K562 (cell line): Measurements from ENCODE around the gene LRP4. TPM values are rescaled to one million over a fixed set of nuclear protein-coding genes. Genes with fewer than 3 reads are reported as not detected.

Experiments
- ADNP ChIP-seq: fragments of 200-800 bp; sonication (Bioruptor generic); IDR thresholded peaks from 2 replicates; pipeline ENCODE4 v1.6.1; 2016; ENCODE audit warnings: missing genetic modification characterization, missing compliant biosample characterization
- ARID1B ChIP-seq: fragments of 450-650 bp; IDR thresholded peaks from 2 replicates; pipeline ENCODE4 v1.6.1; 2016; ENCODE audit warnings: antibody characterized with exemption, mild to moderate bottlenecking, inconsistent platforms
- ARID2 ChIP-seq: fragments of 450-650 bp; IDR thresholded peaks from 2 replicates; pipeline ENCODE4 v1.6.1; 2017; ENCODE audit warnings: antibody characterized with exemption, mild to moderate bottlenecking
- DMBX1 ChIP-seq: fragments of 250-450 bp; sonication (Bioruptor Pico); IDR thresholded peaks from 2 replicates; pipeline ENCODE4 v1.8.0; 2022; ENCODE audit warnings: inconsistent platforms, mild to moderate bottlenecking, moderate library complexity, borderline replicate concordance
- FOXA3 ChIP-seq, 2 experiments: fragments of 450-650 bp in 1 of 2; sonication (generic) in 1 of 2; formaldehyde crosslinking; IDR thresholded peaks in 1 of 2; conservative IDR thresholded peaks in 1 of 2; 2 replicates each; pipeline versions ENCODE4 v1.4.0 to v1.8.0; 2020 to 2022; ENCODE audit warnings: mild to moderate bottlenecking in 2 of 2, missing genetic modification reagents in 1 of 2
- KAT7 ChIP-seq: sonication (generic); formaldehyde crosslinking; IDR thresholded peaks from 2 replicates; pipeline ENCODE4 v1.8.0; 2022; ENCODE audit warnings: missing genetic modification reagents, mild to moderate bottlenecking, borderline replicate concordance
- NR3C1 ChIP-seq: sonication (generic); formaldehyde crosslinking; IDR thresholded peaks from 2 replicates; pipeline ENCODE4 v1.8.1; 2022; ENCODE audit warnings: missing genetic modification reagents
- PHTF2 ChIP-seq: fragments of 250-450 bp; sonication (Bioruptor Pico); IDR thresholded peaks from 2 replicates; pipeline ENCODE4 v1.5.0; 2021; ENCODE audit warnings: mild to moderate bottlenecking
- PML ChIP-seq: IDR thresholded peaks from 2 replicates; pipeline ENCODE4 v1.6.1; 2012; ENCODE audit warnings: low read length, inconsistent platforms
- POLR2B ChIP-seq: fragments of 450-650 bp; IDR thresholded peaks from 2 replicates; pipeline ENCODE4 v1.6.1; 2018; ENCODE audit warnings: low read depth; ENCODE audit not compliant: partially characterized antibody
- PURB ChIP-seq: sonication (generic); formaldehyde crosslinking; IDR thresholded peaks from 2 replicates; pipeline ENCODE4 v1.9.0; 2021; ENCODE audit warnings: low read depth, mild to moderate bottlenecking, missing genetic modification reagents
- SNRNP70 ChIP-seq: fragments of 200-400 bp; formaldehyde crosslinking; optimal IDR thresholded peaks from 2 replicates; pipeline ENCODE3; 2017; ENCODE audit warnings: low read depth, low read length
- STAG1 ChIP-seq: sonication (generic); formaldehyde crosslinking; IDR thresholded peaks from 2 replicates; pipeline ENCODE4 v1.5.0; 2020; ENCODE audit warnings: missing genetic modification reagents, borderline replicate concordance
- ZKSCAN1 ChIP-seq: fragments of 150-350 bp; IDR thresholded peaks from 2 replicates; pipeline ENCODE4 v1.6.1; 2016; ENCODE audit warnings: low read depth, low read length
- ZNF324 ChIP-seq: fragments of 250-450 bp; sonication (Bioruptor Pico); IDR thresholded peaks from 2 replicates; pipeline ENCODE4 v1.4.0; 2020; ENCODE audit warnings: mild to moderate bottlenecking
- polyA plus RNA-seq, 8 experiments: library from polyadenylated mRNA; depleted of rRNA in 4 of 8; stranded (reverse) in 5 of 8; unstranded in 3 of 8; fragments of >200 nt; fragmentation: Nextera tagmentation in 2 of 8; fragmentation: Illumina TruSeq in 1 of 8; extraction: Ambion mirVana in 2 of 8; extraction: Trizol in 1 of 8; gene quantifications; 2 replicates each; pipeline versions ENCODE4 v1.2.1 to v1.2.3, GENCODE V29; 2011 to 2014; ENCODE audit warnings: inconsistent platforms in 1 of 8, missing spikeins in 1 of 8
- total RNA-seq, 7 experiments: library from RNA; depleted of rRNA in 6 of 7; stranded (reverse); fragments of >200 nt in 6 of 7; fragmentation: Illumina TruSeq in 2 of 7; extraction: Trizol in 2 of 7; gene quantifications; 2 replicates each; pipeline versions ENCODE4 v1.2.1 to v1.2.3, GENCODE V29; 2011 to 2021; ENCODE audit warnings: low replicate concordance in 1 of 7
- TF ChIP-seq, protein P1 (sequence below): sonication (generic); formaldehyde crosslinking; IDR thresholded peaks from 2 replicates; pipeline ENCODE4 v1.8.1; 2023; ENCODE audit warnings: mild to moderate bottlenecking, missing genetic modification reagents
- TF ChIP-seq, protein P2 (sequence below): fragments of 250-450 bp; sonication (Bioruptor Pico); IDR thresholded peaks from 2 replicates; pipeline ENCODE4 v1.8.0; 2021; ENCODE audit warnings: moderate library complexity, mild to moderate bottlenecking, inconsistent platforms
- TF ChIP-seq, protein P3 (sequence below): fragments of 450-650 bp; IDR thresholded peaks from 2 replicates; pipeline ENCODE4 v1.6.1; 2017; ENCODE audit warnings: antibody characterized with exemption, mild to moderate bottlenecking
- TF ChIP-seq, protein P4 (sequence below): sonication (generic); formaldehyde crosslinking; IDR thresholded peaks from 2 replicates; pipeline ENCODE4 v1.8.0; 2022; ENCODE audit warnings: mild to moderate bottlenecking, missing genetic modification reagents, borderline replicate concordance

LRP4 gene
- total and polyA plus RNA-seq, 9 of the 15 experiments (the other 6 are each of a cell fraction or from before 2014, with no cell fraction given), result 0.04 to 0.54 (median 0.10) TPM

DNA sequence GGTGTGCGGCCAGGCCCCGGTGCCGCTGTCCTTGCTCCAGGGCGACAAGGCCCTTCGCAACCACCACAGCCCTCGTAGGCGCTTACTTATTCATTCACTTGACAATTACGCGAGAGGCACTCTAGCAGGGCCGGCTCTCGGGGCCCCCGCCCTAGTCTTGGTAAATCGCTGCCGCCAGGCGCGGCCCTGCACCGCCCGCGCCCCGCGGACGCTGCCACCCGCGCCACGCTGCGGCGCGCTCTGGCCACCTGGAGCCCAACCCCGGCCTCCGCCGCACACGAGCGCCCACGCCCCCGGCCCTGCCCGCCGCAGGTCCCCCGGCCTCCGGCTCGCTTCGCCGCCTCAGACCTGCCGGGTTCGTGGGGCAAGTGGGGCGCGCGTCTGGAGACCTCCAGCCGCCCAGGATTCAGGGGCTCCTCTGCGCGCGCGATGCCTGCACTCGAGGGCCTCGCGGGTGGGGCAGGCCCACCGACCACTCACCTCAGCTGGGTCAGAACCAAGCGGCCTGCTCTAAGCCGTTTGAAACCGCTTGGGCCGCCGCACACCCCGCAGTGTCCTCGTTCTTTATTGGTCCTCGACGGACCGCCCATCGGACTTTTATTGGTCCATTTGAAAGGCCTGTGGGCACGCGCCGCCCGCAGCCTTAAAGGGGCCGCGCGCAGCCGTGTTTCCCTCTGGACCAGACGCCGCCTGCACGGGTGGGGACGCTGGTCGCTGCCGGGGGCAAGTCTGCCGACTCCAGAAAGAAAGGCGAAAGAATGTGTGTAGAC is 72.4 kb downstream of the LRP4 start, which contains the start of gene CKAP5 (continued):
- TF ChIP-seq PHTF2 (CRISPR knock-in tag) (no peak), STAG1 (CRISPR knock-in tag) (no peak), KAT7 (CRISPR knock-in tag) (peak; percentile 74; the same call in 1 of the 2 replicates), ARID1B (no peak), ZKSCAN1 (no peak), NR3C1 (peak; percentile 74), ZNF324 (no peak), ARID2 (no peak), PML (0 out of 2 replicates have a peak, but pooled peaks have one; percentile 53), PURB (CRISPR knock-in tag) (no peak), DMBX1 (CRISPR knock-in tag) (no peak), POLR2B (peak; percentile 60), SNRNP70 (no peak), FOXA3 (CRISPR knock-in tag; conservative IDR thresholded peaks at IDR 0.05 in 1 of 2, IDR thresholded peaks at IDR 0.05 in 1 of 2) (no peak), ADNP (tag) (no peak)
- TF ChIP-seq, protein P1, sequence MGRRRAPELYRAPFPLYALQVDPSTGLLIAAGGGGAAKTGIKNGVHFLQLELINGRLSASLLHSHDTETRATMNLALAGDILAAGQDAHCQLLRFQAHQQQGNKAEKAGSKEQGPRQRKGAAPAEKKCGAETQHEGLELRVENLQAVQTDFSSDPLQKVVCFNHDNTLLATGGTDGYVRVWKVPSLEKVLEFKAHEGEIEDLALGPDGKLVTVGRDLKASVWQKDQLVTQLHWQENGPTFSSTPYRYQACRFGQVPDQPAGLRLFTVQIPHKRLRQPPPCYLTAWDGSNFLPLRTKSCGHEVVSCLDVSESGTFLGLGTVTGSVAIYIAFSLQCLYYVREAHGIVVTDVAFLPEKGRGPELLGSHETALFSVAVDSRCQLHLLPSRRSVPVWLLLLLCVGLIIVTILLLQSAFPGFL, result no peak
- TF ChIP-seq, protein P2, sequence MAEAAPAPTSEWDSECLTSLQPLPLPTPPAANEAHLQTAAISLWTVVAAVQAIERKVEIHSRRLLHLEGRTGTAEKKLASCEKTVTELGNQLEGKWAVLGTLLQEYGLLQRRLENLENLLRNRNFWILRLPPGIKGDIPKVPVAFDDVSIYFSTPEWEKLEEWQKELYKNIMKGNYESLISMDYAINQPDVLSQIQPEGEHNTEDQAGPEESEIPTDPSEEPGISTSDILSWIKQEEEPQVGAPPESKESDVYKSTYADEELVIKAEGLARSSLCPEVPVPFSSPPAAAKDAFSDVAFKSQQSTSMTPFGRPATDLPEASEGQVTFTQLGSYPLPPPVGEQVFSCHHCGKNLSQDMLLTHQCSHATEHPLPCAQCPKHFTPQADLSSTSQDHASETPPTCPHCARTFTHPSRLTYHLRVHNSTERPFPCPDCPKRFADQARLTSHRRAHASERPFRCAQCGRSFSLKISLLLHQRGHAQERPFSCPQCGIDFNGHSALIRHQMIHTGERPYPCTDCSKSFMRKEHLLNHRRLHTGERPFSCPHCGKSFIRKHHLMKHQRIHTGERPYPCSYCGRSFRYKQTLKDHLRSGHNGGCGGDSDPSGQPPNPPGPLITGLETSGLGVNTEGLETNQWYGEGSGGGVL, result no peak
- TF ChIP-seq, protein P3, sequence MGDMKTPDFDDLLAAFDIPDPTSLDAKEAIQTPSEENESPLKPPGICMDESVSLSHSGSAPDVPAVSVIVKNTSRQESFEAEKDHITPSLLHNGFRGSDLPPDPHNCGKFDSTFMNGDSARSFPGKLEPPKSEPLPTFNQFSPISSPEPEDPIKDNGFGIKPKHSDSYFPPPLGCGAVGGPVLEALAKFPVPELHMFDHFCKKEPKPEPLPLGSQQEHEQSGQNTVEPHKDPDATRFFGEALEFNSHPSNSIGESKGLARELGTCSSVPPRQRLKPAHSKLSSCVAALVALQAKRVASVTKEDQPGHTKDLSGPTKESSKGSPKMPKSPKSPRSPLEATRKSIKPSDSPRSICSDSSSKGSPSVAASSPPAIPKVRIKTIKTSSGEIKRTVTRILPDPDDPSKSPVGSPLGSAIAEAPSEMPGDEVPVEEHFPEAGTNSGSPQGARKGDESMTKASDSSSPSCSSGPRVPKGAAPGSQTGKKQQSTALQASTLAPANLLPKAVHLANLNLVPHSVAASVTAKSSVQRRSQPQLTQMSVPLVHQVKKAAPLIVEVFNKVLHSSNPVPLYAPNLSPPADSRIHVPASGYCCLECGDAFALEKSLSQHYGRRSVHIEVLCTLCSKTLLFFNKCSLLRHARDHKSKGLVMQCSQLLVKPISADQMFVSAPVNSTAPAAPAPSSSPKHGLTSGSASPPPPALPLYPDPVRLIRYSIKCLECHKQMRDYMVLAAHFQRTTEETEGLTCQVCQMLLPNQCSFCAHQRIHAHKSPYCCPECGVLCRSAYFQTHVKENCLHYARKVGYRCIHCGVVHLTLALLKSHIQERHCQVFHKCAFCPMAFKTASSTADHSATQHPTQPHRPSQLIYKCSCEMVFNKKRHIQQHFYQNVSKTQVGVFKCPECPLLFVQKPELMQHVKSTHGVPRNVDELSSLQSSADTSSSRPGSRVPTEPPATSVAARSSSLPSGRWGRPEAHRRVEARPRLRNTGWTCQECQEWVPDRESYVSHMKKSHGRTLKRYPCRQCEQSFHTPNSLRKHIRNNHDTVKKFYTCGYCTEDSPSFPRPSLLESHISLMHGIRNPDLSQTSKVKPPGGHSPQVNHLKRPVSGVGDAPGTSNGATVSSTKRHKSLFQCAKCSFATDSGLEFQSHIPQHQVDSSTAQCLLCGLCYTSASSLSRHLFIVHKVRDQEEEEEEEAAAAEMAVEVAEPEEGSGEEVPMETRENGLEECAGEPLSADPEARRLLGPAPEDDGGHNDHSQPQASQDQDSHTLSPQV, result no peak
- TF ChIP-seq, protein P4, sequence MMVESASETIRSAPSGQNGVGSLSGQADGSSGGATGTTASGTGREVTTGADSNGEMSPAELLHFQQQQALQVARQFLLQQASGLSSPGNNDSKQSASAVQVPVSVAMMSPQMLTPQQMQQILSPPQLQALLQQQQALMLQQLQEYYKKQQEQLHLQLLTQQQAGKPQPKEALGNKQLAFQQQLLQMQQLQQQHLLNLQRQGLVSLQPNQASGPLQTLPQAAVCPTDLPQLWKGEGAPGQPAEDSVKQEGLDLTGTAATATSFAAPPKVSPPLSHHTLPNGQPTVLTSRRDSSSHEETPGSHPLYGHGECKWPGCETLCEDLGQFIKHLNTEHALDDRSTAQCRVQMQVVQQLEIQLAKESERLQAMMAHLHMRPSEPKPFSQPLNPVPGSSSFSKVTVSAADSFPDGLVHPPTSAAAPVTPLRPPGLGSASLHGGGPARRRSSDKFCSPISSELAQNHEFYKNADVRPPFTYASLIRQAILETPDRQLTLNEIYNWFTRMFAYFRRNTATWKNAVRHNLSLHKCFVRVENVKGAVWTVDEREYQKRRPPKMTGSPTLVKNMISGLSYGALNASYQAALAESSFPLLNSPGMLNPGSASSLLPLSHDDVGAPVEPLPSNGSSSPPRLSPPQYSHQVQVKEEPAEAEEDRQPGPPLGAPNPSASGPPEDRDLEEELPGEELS (CRISPR knock-in tag), result no peak
